Stimulated activated CD4-positive, alpha-beta T cell treated with anti-CD3 and anti-CD28 coated beads, Interleukin-15, amount 100 ng/mL, for 1 hour (primary cell): ENCODE data around the gene CCL14.
"Not testable (repeated sequence)": the region's sequence is repeated elsewhere in the genome, so short reads cannot be mapped to it uniquely, and the experiment has no call there.

Experiments used
- DNase-seq, 2 donors: peaks; one replicate each; pipeline ENCODE4 v3.0.0-alpha.2; 2020; ENCODE audit warnings: low read depth in 1 of 2, low spot score in 1 of 2

Gene CCL14

GRCh38 chr17:35943537-35943936, 43.0 kb downstream of the CCL14 start, which contains the start of gene LYZL6:
TSS of gene LYZL6 (minus strand) at chr17:35943713. CDS start at chr17:35939356, 4,357 bp downstream.
- no peak for DNase-seq

GRCh38 chr17:35942588-35943186, 43.8 kb downstream of the CCL14 start:
- DNase-seq = no peak

GRCh38 chr17:35938492-35938891, 48.0 kb downstream of the CCL14 start:
- not testable (repeated sequence) for DNase-seq

- no peak for DNase-seq
Observed at GRCh38 chr17:35936063-35936462, 50.5 kb downstream of the CCL14 start.

GRCh38 chr17:35934760-35935159, 51.8 kb downstream of the CCL14 start:
- no peak for DNase-seq
